Hippocampal formation (tissue), 2 donors: ENCODE results near the gene ARID1A.

Experiments
- DNase-seq, 2 donors: peaks; one replicate each; lab custom pipeline; 2025; lab: John Stamatoyannopoulos, UW

Gene ARID1A

DNA sequence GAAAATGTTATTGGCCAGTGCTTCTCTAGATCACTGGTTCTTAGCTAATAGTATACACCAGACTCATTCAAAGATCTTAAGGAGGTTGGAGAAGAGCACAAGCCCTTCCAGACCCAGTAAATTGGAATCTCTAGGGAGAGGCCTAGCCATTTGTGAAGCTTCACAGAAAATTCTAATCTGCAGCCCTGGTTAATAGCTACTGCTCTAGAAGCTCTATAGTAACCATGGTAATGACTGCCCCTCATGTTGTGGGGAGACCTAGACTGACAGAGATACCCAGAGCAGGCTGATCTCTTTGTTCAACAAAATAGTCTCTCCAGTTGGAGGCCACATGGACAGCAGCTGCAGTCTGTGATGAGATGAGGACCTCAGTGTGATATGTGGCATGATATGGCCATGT lies 31.7 kb downstream of the ARID1A start:
- no peak for DNase-seq

DNA sequence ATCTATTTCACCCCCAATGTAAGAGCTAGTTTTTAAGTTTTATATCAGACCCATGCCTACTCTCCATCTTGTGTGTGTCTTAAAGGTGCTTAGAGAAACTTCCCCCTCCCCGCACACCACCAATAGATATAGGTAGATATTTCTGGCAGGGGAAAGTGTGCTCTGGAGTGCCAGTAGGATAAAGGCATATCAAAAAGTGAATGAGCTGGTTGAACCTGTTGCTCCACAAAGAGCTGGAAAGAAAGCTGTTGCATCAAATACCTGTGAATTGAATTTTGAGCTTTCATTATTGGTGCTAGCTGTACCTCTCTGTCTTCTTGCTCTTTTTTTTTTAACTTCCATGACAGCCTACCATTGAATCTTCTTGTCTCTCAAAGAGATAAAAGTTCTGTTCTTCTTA lies 32.8 kb downstream of the ARID1A start:
- no peak for DNase-seq

GRCh38 chr1:26729633-26730032 lies 33.8 kb downstream of the ARID1A start:
- DNase-seq = no peak

DNA sequence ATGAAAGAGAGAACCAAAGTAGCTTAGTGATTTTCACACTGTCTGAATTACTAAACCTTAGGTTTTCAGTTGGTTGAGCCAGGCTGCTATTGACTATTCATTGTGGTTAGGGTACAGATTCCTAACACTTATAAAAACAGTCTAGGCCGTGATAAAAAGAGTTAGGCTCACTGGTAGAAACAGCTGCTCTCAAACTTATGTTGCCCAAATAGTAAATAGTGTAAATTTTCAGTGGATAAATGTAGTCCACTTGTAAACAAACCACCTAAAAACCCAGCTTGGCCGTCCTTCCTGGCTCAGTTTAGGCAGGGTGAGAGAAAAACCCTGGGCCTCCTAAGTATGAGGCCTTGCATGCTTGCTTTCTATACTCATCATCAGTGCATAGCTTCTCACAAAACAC lies 34.9 kb downstream of the ARID1A start:
- DNase-seq = no peak

DNA sequence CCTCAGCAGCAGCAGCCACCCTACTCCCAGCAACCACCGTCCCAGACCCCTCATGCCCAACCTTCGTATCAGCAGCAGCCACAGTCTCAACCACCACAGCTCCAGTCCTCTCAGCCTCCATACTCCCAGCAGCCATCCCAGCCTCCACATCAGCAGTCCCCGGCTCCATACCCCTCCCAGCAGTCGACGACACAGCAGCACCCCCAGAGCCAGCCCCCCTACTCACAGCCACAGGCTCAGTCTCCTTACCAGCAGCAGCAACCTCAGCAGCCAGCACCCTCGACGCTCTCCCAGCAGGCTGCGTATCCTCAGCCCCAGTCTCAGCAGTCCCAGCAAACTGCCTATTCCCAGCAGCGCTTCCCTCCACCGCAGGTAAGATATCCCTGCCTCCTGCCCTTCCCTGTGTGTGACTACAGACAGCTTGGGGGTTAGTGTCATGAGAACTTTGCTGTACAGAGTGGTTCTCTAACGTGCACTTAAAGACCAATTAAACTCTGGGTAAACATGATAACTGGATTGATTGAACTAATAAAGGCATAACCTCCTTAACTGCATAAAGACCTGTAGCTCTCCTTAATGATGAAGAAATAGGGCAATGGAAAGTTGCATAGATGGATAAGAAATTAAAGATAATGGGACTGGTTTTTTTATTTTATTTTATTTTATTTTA lies 35.6 kb downstream of the ARID1A start:
- DNase-seq = no peak

- DNase-seq = no peak
Observed at GRCh38 chr1:26733392-26733791, 37.6 kb downstream of the ARID1A start.

- no peak for DNase-seq
Observed at GRCh38 chr1:26733982-26734381, 38.2 kb downstream of the ARID1A start.

DNA sequence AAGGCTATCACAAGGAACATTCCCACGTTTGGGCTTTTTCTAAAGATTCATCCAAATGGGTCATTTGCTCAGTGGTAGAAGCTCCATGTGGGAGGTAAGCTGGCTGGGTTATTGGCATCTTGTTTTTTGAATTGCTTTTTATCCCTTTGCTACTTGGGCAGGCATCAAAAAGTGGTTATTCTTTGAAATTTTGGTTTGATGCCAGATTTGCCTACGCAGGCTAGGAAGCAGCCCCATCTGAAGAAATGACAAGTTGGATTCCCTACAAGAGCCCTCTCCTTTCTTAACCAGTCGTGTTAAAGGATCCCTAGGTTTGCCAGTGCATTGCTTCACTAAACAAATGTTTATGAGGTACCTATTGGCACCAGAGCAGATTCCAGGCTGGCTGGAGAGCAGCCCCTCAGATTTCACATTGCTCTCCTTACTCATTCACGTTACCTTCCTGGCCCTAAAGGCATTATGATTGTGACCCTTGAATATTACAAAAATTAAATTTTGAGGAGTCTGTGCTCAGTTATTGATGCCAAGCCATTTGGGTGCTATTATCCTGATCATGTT lies 38.8 kb downstream of the ARID1A start:
- DNase-seq = no peak

GRCh38 chr1:26739329-26739914 lies 43.6 kb downstream of the ARID1A start:
- no peak for DNase-seq

- DNase-seq = no peak
Observed at GRCh38 chr1:26740023-26740634, 44.3 kb downstream of the ARID1A start.

- DNase-seq = no peak
Observed at GRCh38 chr1:26740952-26741351, 45.1 kb downstream of the ARID1A start.

DNA sequence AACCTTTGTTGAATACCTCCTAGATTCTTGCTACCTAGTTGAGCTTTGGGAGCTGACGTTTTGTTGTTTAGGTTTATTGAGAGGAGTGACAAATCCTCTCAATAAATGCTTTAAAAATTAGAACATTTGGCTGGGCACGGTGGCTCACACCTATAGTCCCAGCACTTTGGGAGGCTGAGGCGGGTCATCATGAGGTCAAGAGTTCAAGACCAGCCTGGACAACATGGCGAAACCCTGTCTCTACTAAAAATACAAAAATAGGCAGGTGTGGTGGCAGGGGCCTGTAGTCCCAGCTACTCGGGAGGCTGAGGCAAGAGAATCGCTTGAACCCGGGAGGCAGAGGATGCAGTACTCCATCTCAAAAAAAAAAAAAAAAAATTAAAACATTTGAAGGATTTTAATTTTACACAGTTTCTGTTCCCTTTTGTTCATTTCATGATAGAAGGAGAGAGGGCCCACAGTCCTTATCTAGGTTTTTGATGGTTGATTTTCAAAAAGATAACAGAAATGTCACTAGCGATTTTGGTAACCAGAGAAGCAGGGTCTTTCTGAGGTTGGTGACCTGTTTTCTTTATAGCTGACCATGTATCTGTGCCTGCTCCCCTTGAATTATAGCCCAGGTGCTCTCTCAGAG lies 47.7 kb downstream of the ARID1A start:
- DNase-seq = no peak

DNA sequence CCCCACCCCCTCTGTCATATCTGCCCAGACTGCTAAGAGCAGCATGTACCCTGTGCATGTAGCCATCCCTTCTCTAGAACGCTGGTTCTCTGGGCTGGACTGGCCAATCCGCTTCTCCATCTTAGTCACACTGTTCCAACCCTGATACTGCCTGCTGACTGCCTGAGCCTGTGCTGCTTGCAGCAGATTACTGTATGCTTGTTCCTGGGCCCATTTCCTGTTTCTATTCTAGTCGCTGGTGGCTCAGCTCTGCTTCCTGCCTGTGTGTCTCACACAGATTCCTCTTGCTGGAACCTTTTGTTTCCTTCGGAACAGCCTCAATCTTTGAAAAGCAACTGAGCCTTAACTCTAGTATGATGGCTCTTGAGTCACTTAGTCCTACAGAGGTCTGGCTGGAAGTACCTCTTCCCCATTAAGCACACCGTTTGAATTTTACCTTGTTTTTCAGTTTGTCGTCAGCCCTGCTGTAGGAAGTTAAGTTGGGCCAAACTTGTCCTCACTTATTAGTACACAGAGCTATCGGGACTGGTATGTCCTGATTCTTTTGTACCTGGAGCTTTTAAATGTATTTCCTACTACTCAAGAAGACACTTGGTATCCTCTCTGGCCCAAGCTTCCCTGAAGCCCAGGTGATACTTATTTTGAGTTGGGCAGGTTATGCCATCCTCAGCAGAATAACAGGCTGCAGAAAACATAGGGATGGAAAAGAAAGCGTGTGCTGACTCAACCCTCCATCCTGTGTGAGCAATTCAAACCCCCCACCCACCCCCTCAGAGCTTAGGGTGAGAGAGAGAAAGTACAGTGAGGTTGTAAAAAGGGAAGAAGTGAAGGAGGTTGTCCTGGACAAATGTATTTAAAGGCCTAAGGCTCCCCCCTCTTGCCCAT lies 48.5 kb downstream of the ARID1A start:
- DNase-seq = peak; percentile 61 to 63

DNA sequence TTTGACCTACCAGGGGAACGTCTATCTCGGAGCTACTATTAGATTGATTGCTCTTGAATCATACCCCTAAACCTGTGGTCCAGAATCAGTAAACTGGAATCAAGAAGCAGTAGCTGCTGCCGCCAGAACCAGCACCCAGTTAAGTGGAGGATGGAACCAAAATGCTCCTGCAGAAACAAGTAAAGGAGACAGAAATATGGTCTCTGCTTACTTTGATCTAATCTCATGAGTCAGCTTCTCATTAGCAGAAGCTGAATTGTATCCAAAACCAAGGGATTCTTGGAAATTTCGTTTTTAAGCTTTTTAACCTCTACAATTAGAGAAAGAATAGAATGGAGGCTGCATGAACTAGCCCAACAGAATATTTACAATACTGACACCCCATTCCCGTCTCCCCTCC lies 49.4 kb downstream of the ARID1A start:
- no peak for DNase-seq

GRCh38 chr1:26747048-26747447 lies 51.2 kb downstream of the ARID1A start:
- no peak for DNase-seq

GRCh38 chr1:26748351-26748750 lies 52.5 kb downstream of the ARID1A start:
- DNase-seq = no peak

DNA sequence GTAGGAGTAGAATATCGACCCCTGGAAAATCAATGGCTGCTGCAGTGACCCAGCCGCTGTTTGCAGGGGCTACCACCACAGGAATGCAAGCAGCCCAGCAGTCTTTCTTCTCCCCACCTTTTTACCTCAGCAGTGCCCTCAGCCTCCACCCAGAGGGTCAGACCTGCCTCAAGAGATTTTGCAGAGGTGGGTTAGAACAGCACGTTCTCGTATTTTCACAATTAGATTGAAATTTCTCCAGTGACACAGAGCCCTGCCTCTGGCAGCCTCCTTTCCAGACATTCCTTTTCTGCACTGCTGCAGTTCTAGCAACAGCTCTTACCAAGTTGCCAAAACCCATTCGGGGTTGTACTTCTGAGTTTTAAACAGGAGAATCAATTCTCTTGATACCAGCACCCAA lies 53.6 kb downstream of the ARID1A start:
- DNase-seq = peak in 1 of 2 donors; percentile 5

GRCh38 chr1:26750428-26750827 lies 54.6 kb downstream of the ARID1A start:
- no peak for DNase-seq

GRCh38 chr1:26752519-26752918 lies 56.7 kb downstream of the ARID1A start:
- no peak for DNase-seq

DNA sequence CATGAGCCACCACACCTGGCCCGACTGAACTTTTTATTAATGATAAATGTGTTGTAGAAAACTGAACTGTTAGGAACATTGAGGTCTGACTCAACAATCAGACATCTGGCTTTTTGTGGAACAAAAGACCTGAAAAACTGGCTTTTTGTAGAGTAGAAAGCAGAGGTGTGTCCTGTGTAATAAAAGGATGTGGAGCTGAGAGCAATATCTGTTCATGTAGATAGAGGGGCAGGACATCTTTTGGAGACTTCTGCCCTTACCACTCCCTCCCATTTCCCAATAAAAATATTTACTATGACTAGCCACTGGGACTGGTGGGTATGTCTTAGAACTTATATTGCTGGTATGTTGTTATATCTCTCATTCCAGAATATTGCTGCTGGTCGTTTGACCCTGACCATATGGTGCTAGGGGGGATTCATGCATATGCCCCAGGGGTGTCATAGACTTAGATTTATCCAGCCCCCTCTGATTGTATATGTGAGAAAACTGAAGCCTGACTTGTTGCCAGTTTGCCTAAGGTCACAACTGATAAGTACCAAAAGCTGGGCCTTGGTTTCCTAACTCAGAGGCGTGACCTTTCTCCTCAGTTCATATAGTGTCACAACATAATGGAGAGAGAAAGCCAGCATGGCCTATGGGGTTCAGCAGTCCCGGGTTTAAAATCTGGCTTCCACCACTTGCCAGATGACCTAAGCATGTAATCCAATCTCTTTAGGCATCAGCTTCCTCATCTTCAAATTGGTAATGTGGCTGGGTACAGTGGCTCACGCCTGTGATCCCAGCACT lies 58.5 kb downstream of the ARID1A start:
- no peak for DNase-seq

DNA sequence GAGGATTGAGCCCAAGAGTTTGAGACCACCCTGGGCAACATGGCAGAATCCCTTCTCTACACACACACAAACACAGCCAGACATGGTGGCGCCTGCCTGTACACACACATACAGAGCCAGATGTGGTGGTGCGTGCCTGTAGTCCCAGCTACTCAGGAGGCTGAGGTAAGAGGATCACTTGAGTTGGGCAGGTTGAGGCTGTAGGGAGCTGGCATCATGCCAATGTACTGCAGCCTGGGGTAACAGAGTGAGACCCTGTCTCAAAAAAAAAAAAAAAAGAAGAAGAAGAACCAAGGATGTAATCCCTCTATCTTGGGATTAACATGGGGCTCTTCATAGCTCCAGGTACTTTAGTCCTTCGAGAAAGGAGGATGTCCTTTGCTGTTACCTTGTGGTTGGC lies 62.5 kb downstream of the ARID1A start:
- no peak for DNase-seq
